ENCODE data around the gene ADPRM.
"Not testable (repeated sequence)": the region's sequence is repeated elsewhere in the genome, so short reads cannot be mapped to it uniquely, and the experiment has no call there.

ADPRM gene, protein sequence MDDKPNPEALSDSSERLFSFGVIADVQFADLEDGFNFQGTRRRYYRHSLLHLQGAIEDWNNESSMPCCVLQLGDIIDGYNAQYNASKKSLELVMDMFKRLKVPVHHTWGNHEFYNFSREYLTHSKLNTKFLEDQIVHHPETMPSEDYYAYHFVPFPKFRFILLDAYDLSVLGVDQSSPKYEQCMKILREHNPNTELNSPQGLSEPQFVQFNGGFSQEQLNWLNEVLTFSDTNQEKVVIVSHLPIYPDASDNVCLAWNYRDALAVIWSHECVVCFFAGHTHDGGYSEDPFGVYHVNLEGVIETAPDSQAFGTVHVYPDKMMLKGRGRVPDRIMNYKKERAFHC

GRCh38 chr17:10697092-10698081, at the start of gene ADPRM, which contains the start of gene SCO1:
TSS of gene ADPRM (plus strand) at chr17:10697594. CDS start at chr17:10704927, 7,333 bp downstream.
TSS of gene SCO1 (minus strand) at chr17:10697533. CDS start at chr17:10697507, 26 bp downstream.
- DNase-seq, result peak; percentile 95

- no peak for DNase-seq
These were observed 49.0 kb upstream of the ADPRM start for GRCh38 chr17:10648381-10648780.

DNA sequence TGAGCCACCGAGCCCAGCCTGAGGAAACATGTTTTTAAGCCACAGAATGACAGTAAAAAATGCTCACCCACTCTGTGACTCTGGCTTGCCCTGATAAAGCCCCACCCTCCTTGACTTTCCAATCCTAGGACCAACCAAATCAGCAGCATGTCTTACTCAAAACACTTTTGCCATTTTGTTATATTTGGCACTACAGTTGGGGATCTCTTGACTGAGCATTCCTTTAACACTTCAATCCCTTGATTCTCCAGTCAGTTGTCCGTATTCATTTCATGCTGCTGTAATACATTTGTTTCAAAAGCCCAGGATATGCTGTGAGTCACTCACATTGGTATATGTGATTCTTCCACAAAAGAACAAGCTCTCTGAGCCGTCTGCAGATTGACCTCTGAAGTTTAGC, 48.4 kb upstream of the ADPRM start:
- DNase-seq, result no peak

DNA sequence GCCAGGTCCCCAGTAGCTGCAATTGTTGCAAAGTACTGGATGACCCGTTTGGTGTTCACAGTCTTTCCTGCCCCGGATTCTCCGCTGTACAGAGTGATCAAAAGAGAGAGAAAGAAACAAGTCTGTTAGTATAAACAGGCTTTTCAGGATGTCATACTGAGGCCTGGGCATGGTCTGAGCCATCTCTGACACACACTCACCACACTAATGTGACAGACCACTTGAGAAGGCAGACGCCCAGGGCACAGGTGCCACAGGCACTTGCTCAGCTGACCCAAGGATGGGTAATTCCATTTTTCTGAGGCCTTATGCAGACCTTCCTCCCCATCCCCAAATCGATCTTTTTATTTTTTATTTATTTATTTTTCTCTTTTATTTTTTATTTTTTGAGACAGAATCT, 47.8 kb upstream of the ADPRM start:
- no peak for DNase-seq

DNA sequence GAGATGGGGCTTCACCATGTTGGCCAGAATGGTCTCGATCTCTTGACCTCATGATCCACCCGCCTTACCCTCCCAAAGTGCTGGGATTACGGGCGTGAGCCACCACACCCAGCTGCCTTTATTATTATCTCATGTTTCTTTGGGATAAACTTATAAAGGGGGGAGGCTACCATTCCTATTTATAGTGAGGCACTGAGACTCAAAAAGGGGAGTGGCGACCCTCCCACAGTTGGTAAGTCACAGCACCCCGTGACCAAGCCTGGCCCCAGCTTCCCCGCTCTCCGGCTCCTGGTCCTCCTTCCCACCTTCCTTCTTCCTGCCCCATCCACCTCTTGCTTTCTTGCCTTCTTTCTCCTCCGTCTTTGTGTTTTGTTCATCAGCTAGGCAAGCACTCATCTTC, 45.5 kb upstream of the ADPRM start:
- no peak for DNase-seq

DNA sequence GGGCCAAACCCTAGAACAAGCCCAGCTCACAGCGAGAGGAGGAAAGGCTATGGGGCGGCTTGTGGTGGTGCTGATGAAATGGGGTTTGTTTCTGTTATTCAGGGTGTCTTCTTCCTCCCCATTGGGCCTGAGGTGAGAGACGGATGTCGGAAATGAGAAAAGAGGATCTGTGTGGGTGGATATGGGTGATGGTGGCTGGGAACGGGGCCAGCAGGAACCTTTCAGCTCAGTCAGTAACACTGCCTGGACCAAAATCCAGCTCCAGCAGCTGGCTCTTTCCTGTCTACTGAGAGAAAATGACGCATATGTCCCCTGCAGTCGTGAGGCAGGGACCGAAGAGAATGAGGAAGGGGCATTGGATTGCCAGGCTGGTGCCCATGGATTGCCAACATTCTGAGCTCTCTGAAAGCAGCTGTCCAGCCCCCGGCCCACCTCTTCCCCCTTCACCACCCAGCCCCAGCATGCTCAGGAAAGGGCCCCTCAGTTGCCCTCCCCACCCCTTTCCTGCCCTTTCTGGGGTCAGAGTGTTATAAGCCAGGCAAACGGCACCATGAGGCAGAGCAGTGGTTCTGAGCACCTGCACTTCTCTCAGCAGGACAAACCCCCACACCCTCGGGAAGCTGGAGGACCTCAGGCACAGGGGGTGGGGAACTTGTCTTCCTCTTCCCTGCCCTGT, 44.3 kb upstream of the ADPRM start:
- no peak for DNase-seq

GRCh38 chr17:10653987-10654386, 43.4 kb upstream of the ADPRM start:
- no peak for DNase-seq

- peak; percentile 45 for DNase-seq
These were observed 40.2 kb upstream of the ADPRM start, which contains the start of gene MYH3 for GRCh38 chr17:10657148-10657547. TSS of gene MYH3 (minus strand) at chr17:10657309. CDS start at chr17:10655064, 2,245 bp downstream.

- DNase-seq, result peak; percentile 53
These were observed 39.5 kb upstream of the ADPRM start for GRCh38 chr17:10657879-10658278.

GRCh38 chr17:10661437-10661836, 36.0 kb upstream of the ADPRM start:
- no peak for DNase-seq

GRCh38 chr17:10663231-10663630, 34.2 kb upstream of the ADPRM start:
- no peak for DNase-seq

DNA sequence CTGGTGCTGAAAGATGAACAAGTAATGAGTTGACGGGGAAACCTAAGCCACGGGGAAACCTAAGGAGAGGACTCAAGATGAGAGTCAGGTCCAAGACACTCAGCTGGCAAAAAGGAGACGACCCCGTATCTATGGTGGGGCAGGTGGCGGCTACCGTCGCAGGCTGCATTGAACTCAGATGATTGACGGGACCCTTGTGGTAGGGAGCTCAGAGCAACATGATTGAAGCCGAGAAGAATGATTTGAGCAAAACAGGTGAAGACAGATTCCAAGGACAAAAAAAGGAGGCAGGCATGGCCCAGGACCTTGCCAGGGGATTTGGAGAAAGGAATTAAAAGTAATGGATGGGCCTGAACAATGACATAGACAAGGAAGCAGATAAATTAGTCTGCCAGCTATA, 32.8 kb upstream of the ADPRM start:
- DNase-seq, result no peak

DNA sequence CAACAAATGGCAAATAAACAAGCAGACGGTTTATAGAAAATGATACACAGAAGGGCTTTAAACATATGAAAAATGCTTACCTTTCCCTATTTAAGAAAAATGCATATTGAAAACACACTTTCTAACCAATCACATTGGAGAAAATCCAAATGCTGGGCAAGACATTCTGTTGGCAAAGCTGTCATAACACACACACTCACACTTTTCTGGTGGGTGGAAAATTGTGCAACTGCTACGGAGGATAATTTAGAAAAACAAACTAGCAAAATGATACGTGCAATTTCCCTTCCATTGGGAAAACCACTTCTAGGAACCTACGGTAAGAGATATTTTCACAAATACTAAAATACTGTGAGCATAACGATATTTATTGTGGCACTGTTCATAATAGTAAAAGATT, 30.5 kb upstream of the ADPRM start:
- no peak for DNase-seq

DNA sequence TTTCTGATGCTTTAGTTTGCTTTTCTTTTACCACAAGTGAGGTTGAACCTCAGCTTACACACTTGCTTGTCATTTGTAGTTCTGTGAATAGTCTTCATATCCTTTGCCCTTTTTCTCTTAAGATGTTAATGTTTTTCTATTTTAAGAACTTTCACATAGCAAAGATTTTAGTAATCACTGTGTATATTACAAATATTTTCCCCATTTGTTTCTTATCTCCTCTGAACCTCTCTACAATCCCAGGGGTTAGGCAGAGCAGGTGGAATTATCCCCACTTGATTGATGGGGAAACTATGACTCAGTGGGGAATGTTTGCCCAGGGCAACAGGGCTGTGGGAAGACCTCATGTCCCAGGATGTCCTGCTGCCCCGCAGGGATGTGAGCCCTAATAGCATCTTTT, 28.6 kb upstream of the ADPRM start:
- DNase-seq, result no peak

DNA sequence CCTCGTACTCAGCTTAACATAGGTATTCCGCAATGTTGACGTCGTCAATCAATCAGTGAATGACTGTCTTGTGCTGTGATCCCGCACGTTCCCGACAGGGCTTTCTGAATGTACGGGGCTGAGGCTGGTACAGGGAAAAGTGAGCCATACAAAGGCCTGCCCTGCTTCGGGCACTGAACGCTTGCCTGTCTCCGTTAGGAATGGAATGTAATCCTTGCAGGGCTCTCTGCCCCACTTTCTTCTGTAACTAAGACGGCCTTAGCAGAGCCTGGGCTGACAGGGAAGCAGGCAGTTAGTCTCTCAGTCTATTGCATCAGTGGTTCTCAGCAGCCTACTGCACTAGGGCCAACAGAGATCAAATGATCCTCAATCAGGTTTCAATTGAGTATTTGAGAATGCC, 24.1 kb upstream of the ADPRM start:
- DNase-seq, result no peak

DNA sequence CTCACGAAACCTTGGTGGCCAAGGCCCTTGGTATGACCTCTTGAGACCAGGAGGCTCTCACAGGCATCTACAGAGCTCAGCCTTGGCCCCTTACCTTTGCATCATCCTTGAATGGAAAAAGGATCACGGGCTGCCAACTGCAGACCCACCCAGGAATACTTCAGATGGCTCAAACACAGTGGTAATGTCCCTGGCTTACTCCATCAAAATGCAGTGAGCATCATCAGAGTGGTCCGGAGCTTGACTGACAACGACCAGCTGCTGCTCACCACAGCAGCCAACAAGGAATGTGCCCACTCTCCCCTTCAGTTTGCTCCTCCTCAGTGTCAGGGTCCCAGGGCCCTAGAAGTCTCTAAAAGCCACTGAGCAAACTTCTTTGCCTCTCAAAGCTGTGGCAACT, 22.7 kb upstream of the ADPRM start:
- DNase-seq, result no peak

- DNase-seq, result no peak
These were observed 15.4 kb upstream of the ADPRM start for GRCh38 chr17:10681866-10682446.

GRCh38 chr17:10683853-10684252, 13.5 kb upstream of the ADPRM start:
- DNase-seq, result no peak

DNA sequence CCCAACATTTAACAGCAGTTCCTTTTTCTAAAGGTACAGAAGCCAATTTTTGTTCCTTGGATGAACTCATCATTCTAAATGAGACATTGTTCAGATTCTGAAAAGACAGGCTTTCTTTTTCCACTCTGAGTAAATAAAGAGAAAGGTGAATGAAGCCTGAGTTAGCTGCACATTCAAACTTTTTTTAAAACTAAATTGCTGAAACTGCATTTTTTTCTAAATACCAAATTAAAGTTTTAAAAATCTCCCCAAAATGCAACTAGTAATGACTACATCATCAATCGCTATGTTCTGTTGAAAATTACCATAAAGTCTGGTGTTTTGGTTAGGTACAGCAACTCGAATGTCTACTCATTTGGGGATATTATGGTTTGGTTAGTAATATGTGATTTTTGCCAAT, 9.9 kb upstream of the ADPRM start:
- no peak for DNase-seq

DNA sequence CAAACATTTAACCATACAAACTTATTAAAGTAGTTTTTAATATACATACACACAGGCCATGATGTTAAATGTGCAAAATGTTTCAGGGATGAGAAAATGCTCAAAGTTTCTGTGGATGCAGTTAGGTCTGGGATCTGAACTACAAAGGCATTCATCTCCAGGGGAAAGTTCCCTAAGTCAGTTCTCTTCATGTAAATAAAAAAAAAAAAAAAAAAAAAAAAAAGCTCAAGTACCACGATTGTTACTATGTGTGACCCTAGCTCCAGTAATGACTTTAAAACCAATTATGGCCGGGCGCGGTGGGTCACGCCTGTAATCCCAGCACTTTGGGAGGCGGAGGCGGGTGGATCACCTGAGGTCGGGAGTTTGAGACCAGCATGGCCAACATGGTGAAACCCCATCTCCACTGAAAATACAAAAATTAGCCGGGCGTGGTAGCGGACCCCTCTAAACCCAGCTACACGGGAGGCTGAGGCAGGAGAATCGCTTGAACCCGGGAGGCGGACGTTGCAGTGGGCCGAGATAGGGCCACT, 1.5 kb upstream of the ADPRM start:
- not testable (repeated sequence) for DNase-seq

DNA sequence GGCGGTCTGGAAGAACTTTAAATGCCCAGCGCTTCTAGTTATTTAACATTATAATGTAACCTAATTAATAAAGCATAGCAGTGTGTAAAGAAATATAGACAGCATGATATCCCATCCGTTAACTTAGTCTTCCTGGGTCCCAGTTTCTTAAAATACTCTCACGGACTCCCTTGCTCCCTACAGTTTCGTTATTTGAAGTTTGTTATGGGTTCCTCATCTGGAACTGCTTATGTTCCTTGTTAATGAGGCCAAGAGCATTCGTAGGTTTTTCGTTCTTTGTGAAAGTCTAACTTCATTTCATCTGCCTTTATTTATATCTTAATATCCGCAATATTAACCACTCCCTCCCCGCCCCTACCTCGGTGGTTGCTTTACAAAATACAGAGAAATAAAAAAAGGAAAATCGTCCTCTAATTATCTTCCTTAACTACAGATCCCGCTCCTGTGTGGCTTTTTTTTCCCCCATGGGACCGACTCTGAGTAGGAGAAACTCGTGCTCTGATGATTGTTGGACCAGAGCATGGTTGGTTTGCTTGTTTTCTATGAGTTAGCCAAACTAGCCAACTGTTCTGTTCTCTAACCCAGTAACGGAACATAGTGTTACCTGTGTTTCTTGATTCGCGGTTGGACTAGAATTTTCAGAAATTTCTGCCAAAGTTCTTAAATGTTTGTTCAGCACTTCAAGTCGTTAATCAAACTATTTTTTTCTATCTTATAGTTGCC, 863 bp downstream of the ADPRM start:
- DNase-seq, result no peak

- DNase-seq, result no peak
These were observed 2.5 kb downstream of the ADPRM start for GRCh38 chr17:10699856-10700255.

Data from left hindlimb (tissue), 1 donor.